GM18499 (cell line): ENCODE data around the gene TEFM.
"Not testable (repeated sequence)": the region's sequence is repeated elsewhere in the genome, so short reads cannot be mapped to it uniquely, and the experiment has no call there.

ENCODE experiments used
- ATAC-seq: cut with Tn5 transposase; IDR thresholded peaks from one replicate; pipeline ENCODE4 v1.9.1; 2021; ENCODE audit warnings: moderate number of reproducible peaks; ENCODE audit not compliant: insufficient read depth, unreplicated experiment

Gene TEFM

GRCh38 chr17:30921544-30922196 lies 15.6 kb upstream of the TEFM start, which contains the start of gene ADAP2:
Gene ADAP2 (plus strand): TSS chr17:30921945. CDS start chr17:30922015, 70 bp downstream.
- ATAC-seq, result no peak

GRCh38 chr17:30920683-30921543 lies 14.9 kb upstream of the TEFM start:
- no peak for ATAC-seq

GRCh38 chr17:30920282-30920681 lies 14.2 kb upstream of the TEFM start:
- no peak for ATAC-seq

- ATAC-seq, result no peak
These were observed 11.0 kb upstream of the TEFM start for GRCh38 chr17:30917050-30917449.

GRCh38 chr17:30915833-30916611 lies 10.0 kb upstream of the TEFM start:
- ATAC-seq, result no peak

GRCh38 chr17:30913955-30914354 lies 7.9 kb upstream of the TEFM start:
- ATAC-seq, result no peak

- not testable (repeated sequence) for ATAC-seq
These were observed 4.1 kb upstream of the TEFM start for GRCh38 chr17:30910151-30910550.

GRCh38 chr17:30908717-30909420 lies 2.8 kb upstream of the TEFM start:
- ATAC-seq, result no peak

GRCh38 chr17:30905742-30906100 lies 317 bp downstream of the TEFM start:
- no peak for ATAC-seq

- ATAC-seq, result no peak
These were observed 8.7 kb downstream of the TEFM start for GRCh38 chr17:30897311-30897710.

- no peak for ATAC-seq
These were observed 11.8 kb downstream of the TEFM start for GRCh38 chr17:30894236-30894635.

- ATAC-seq, result no peak
These were observed 19.9 kb downstream of the TEFM start for GRCh38 chr17:30886187-30886586.

- no peak for ATAC-seq
These were observed 37.0 kb downstream of the TEFM start for GRCh38 chr17:30869005-30869404.

- ATAC-seq, result no peak
These were observed 41.4 kb downstream of the TEFM start for GRCh38 chr17:30864636-30865035.

GRCh38 chr17:30858556-30859250 lies 47.3 kb downstream of the TEFM start:
- no peak for ATAC-seq

- no peak for ATAC-seq
These were observed 51.9 kb downstream of the TEFM start for GRCh38 chr17:30854146-30854545.
